Activated gamma-delta T cell treated with Interleukin-2 at 50 U/mL for 16 hours (primary cell): ENCODE measurements around the gene TFPT.

Experiments
- DNase-seq: peaks from one replicate; pipeline ENCODE4 v3.0.0-alpha.2; 2020

The TFPT gene

GRCh38 chr19:54115109-54116063, at the start of gene TFPT, which contains the start of gene PRPF31:
Gene TFPT, minus strand, starts transcription at chr19:54115657. Its CDS starts 388 bp downstream, at chr19:54115269.
Gene PRPF31, plus strand, starts transcription at chr19:54115754. Its CDS starts 2,525 bp downstream, at chr19:54118279.
- peak; percentile 95 for DNase-seq

DNA sequence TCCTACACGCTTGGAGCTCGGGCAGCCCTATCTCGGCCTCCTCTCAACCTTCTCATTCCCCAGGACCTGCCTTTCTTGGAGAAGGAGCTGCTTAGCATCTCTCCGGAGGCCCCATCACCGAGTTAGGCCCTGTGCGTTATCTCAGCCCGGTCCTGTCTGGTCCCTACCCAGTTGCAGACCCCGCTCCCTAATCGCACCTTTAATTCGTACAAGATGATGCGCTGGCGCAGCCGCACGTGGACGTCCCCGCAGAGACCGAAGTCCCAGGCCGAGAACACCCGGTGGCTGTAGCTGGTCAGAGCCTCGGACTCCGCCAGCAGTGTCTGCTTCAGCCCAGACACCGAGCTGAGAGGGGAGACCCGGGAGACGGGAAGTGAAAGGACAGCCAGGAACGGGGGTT, 49.8 kb upstream of the TFPT start:
- no peak for DNase-seq

GRCh38 chr19:54164369-54165068, 49.1 kb upstream of the TFPT start:
- DNase-seq, result peak; percentile 49

- no peak for DNase-seq
Measured at GRCh38 chr19:54162884-54163283, 47.4 kb upstream of the TFPT start.

- DNase-seq, result peak; percentile 74
Measured at GRCh38 chr19:54162241-54162805, 46.9 kb upstream of the TFPT start.

DNA sequence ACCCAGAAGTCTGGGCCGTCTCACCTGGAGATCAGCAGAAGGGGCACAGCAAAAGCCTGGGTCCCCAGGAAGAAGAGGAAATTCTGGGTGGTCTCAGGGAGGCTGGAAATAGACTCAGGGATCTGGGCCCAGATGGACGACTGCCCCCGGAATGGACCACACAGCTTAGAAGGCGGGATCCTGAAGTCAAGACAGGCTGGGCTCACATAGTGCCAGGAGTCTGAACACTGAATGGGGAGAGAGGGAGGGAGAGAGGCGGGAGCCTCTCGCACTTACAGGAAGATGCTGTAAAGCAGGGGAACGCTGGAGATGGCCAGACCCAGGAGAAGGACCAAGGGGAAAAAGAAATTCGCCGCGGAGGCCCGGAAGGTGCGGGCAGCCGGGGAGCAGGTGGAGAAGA, 45.4 kb upstream of the TFPT start:
- no peak for DNase-seq

DNA sequence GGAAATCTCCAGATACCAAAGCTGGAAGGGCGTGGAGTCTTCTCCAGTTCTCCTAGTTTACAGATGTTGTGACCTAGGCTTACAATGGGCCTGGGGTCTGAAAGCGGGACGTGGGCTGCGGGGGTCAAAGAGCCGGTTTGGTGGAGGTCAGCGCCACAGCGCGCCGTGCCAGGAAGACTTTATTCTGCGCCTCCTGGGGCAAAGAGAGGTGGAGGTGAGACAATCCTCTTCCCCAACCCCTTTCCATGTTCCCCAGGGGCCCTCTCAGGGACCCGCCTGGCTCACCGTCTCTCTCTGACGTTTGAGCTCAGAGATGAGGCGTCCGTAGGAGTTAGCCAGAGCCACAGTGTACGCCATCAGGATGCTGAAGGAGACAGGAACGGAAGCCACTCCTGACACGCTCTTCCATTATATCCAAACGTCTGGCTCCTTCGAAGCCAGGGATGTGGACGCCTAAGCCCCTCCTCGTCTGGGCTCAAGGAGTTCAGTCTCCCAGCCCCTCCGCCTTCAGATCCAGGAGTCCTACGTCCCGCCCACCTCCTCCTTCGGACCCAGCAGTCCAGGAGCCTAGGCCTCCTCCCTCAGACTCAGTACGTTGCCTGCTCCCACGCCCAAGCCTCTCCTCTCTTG, 44.8 kb upstream of the TFPT start:
- DNase-seq, result no peak

- DNase-seq, result peak; percentile 99
Measured at GRCh38 chr19:54159352-54160181, 44.1 kb upstream of the TFPT start, which contains the start of gene LENG1. Gene LENG1, minus strand, starts transcription at chr19:54159721. Its CDS starts 26 bp downstream, at chr19:54159695.

GRCh38 chr19:54158812-54159351, 43.4 kb upstream of the TFPT start:
- DNase-seq, result no peak

DNA sequence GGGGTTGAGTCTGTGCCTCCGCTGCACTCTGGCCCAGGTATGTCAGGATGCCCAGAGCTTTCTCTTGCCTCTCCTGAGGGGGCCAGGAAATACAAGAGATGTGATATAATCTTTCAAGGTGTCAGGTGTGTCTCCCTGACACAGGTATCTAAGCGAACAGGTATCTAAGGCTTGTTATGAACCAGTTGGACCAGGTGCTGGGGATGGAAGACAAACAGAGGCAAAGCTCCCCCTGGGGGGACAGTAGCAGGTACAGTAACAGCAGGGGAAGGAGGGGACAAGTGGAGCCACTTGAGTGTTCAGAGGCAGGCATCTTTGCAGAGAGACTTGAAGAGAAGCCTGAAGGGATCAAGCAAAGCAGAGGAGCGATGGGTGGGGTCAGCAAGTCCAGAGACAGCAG, 41.5 kb upstream of the TFPT start:
- DNase-seq, result no peak

DNA sequence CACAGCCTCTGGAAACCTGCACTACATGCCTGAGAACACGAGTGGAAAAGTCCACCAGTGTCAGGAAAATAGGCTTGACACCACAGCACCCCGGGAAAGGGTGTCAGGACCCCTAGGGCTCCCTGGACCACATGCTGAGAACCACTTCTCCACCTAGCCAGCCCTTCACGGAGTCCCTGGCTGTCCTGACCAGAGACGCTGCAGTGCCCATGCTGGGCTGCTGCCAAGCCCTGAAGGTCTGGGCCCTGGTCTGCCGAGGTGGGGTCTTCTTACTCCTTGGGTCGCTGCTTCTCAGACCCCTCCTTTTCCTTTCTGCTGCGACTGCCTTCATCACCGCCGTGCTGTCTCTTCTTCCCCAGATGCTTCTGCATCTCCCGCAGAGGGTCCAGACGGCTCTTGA, 41.0 kb upstream of the TFPT start:
- no peak for DNase-seq

- no peak for DNase-seq
Measured at GRCh38 chr19:54155694-54156093, 40.2 kb upstream of the TFPT start.

GRCh38 chr19:54154603-54155345, 39.3 kb upstream of the TFPT start:
- peak; percentile 45 for DNase-seq

GRCh38 chr19:54153731-54154326, 38.4 kb upstream of the TFPT start:
- no peak for DNase-seq

DNA sequence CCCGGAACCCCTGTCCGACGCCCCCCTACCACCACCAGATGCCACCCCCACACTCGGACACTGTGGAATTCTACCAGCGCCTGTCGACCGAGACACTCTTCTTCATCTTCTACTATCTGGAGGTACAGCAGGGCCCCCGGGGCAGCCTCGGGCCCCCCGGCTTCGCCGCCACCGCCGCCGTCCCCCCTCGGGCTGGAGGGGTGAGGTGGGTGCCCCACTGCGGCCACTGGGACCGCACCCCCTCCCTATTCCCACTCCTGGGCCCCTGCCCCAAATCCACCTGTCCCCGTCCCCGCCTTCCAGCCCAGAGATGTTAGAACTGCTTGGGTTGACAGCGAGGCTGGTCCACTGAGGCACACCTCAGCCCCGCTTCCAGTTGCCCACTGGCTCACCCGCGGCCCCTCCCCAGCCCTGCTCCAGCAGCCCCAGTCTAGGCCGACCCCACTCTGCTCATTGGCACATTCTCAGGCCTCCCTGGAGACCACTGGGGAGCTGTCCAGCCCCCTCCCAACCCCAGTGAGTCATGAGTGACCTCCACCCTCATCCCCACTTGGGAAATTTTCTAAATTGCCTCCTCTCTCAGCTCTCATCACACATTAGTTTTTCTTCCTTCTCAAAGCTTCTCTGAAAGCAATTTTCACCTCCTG, 37.5 kb upstream of the TFPT start:
- DNase-seq, result no peak

GRCh38 chr19:54152267-54152666, 36.8 kb upstream of the TFPT start:
- no peak for DNase-seq

DNA sequence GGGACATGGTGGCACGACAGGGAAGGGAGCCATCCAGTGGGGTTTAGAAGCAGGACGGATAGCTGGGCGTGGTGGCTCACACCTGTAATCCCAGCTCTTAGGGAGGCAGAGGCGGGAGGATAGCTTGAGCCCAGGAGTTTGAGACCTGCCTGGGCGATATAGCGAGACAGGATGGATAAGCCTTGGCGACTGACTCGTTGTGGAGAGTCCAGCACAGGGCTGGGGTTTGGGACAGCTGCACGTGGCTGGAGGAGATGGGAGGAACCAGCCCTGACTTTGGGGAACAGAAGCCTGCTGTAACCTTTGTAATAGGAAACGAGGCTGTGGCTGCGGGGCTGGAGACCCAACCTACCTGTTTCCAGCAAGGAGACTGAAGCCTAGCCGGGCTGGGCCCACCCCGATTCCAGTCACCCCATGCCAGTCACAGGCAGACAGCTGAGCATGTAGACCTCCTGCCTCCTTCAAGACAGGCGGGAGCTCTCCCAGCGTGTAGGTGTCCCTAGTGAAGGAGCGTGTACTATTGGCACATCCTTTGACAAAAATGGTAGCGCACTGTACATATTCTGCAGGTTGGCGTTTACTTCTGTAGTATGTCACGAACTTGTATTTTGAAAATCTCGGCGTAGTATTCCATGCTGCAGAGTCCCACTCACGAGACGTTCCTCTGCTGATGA, 36.0 kb upstream of the TFPT start:
- DNase-seq, result no peak

DNA sequence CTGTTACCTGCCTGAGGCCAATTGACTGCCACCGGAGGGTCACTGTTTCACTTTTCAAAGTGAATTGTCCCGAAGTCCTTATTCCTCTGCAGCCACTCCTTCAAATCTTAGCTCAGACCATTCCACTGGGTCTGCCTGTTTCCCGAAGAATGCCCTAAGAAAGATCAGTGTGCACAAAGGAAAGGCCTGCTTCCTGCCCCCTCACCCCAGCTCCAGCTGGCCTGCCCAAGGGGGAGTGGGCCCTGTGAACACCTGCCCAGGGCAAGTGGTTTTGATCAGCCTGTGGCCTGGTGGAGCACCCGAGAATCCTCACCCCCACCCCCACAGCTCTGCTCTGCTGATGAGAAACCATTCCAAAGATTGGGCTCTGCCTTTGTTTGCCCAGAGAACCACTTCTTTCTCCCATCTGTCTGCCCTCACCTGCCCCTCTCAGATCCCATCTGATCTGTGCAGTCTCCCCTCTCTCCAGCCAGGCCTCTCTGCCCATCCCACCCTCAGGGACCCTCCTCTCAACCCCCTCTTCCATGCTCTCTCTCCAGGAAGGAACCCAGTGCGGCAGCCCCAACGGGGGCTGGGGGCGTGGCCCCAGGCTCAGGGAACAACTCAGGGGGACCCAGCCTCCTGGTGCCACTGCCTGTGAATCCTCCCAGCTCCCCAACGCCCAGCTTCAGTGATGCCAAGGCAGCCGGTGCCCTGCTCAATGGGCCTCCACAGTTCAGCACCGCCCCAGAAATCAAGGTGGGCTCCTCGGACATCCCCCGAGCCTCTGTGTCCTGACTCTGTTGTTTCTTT, 33.8 kb upstream of the TFPT start:
- DNase-seq, result no peak

GRCh38 chr19:54148158-54148557, 32.7 kb upstream of the TFPT start:
- DNase-seq, result no peak
